Inferior parietal cortex (tissue), 1 donor: Measurements from ENCODE around the gene FOXK1.
"Not testable (repeated sequence)": the region's sequence is repeated elsewhere in the genome, so short reads cannot be mapped to it uniquely, and the experiment has no call there.

ENCODE experiments used
- DNase-seq: peaks from one replicate; pipeline ENCODE4 v3.0.0-alpha.2; 2016; ENCODE audit errors: extremely low spot score

Gene FOXK1

GRCh38 chr7:4785371-4785770 is 103.3 kb downstream of the FOXK1 start:
- no peak for DNase-seq

DNA sequence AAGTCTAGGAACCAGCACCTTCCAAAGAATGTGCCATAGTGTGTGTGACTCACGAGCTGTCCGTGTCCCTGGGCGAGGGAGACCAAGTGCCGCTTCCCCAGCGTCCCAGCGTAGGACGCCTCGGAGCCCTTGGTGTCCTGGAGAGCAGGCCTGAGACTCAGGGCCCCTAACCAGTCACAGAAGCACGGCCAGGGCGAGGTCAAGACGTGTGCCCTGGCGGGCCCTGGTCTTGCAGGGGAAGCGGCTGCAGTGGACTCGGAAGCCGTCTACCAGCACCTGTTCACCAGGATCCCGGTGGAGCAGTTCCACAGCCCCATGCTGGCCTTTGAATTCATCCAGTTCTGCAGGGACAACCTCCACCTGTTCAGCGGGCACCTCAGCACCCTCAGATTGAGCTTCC is 103.9 kb downstream of the FOXK1 start:
- DNase-seq: no peak

GRCh38 chr7:4787541-4787940 is 105.4 kb downstream of the FOXK1 start:
- DNase-seq: no peak

GRCh38 chr7:4787947-4788626 is 106.0 kb downstream of the FOXK1 start:
- no peak for DNase-seq

DNA sequence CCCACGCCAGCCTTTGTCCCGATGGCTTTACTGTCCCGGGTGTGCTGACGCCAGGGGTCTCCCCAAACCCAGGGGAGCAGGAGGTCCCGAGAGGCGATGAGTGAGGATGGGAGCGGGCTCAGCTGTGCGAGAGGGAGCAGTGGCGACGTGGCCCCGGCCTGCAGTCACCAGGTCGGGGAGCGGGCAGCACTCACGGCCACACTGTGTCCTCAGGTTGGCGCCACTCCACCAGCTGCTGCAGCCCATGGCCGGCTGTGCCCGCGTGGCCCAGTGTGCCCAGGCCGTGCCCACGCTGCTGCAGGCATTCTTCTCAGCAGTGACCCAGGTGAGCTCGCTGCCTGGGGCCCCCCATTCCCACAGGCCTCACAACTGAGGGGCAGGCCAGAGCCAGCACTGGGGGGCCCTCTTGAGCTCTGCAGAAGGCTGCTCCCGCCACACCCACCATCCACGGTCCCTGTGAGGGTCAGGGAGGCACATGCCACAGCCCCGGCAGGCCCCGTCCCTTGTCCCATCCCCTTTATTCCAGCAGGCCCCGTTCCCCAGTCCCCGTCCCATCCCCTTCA is 106.6 kb downstream of the FOXK1 start:
- DNase-seq: no peak

DNA sequence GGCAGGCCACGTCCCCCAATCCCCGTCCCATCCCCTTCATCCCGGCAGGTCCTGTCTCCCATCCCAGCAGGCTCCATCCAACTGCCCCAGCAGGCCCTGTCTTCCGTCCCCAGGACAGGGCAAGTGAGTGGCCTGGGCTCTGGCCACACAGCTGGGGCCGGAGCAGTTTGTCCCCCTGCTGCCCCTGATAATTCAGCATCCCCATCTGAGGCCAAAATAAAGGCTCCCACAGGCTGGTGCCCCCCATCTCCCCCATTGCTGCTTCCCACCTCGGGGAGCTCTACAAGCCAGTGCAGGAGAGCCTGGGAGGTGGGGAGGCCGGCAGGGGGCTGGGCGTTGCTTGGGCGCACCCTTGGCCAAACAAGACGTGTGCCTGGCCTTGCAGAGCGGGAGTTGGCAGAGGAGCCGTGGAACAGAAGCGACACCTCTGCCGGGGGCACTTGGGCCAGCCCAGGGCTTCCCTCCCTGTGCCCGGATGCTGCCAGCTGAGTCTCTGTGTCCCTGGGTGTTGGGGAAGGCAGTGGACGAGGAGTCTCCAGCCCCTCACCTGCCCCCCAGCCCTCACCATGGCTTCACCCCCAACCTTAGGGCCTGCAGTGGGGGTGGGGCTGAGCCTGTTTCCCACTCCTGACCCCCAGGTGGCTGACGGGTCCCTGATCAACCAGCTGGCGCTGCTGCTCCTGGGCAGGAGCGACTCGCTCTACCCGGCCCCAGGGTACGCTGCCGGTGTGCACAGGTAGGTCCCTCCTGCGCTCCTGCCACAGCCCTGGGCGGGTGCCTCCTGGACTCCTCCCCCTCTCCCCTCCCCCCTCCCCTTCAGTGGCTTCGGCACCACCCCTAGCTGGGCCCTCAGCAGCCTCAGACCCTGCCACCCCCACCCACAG is 107.3 kb downstream of the FOXK1 start:
- DNase-seq: no peak

DNA sequence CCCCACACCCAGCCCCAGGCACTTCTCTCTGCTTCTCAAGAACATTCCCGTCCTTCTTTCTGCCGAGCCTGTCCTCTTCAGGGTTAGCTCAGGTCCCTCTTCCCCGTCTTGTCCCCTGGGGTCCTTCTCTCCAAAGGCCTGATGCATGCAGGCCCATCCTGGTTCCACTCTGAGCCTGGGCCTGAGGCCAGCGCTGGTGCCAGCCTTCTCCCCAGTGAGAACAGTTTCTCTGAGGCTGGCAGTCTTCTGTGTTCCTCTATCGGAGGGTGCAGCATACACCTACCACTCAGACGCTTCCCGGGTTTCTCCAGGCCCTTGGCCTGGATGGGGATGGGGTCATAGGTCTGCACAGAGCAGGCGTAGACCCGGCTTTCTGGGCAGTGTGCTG is 108.0 kb downstream of the FOXK1 start:
- no peak for DNase-seq

DNA sequence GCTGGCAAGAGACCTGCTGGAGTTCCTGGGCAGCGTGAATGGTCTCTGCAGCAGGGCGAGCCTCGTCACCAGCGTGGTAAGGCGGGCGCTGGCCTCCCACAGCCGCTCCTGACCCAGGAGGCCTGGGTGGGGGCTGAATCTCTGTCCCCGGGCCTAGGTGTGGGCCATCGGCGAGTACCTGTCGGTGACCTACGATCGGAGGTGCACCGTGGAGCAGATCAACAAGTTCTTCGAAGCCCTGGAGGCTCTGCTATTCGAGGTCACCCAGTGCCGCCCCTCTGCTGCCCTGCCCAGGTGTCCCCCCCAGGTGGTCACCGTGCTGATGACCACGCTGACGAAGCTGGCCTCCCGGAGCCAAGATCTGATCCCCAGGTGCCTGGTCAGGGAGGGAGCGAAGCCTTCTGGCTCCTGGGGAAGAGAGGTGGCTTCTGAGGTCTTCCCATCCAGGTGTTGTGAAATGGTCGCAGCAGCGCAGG is 108.5 kb downstream of the FOXK1 start:
- no peak for DNase-seq

DNA sequence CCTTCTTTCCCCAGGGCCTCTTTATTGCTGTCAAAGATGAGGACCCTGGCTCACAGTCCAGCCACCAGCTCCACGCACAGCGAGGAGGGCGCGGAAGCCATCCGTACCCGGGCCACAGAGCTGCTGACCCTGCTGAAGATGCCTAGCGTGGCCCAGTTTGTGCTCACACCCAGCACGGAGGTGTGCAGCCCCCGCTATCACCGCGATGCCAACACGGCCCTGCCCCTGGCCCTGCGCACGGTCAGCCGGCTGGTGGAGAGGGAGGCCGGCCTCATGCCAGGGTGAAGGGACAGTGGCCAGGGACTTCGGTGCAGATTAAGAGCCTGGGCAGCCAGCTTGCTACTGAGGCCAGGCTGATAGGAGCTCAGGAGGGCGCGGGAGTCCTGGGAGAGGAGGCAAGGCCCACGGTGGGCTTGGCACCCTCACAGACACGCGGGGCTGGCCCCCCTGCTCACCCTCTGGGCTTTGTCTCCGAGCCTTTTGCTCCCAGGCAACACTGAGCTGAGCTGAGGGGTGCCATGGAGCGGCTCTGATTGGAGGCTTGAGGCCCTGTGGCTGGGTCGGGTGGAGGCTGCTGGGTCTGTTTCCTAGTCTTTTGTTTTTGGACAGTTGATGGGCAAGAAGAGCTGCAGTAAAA is 109.1 kb downstream of the FOXK1 start:
- DNase-seq: no peak

GRCh38 chr7:4791738-4792536 is 109.8 kb downstream of the FOXK1 start:
- peak; percentile 52 for DNase-seq

- DNase-seq: no peak
Observed at GRCh38 chr7:4792537-4793126, 110.5 kb downstream of the FOXK1 start.

GRCh38 chr7:4793385-4793993 is 111.4 kb downstream of the FOXK1 start:
- not testable (repeated sequence) for DNase-seq

- DNase-seq: not testable (repeated sequence)
Observed at GRCh38 chr7:4794171-4794570, 112.1 kb downstream of the FOXK1 start.

DNA sequence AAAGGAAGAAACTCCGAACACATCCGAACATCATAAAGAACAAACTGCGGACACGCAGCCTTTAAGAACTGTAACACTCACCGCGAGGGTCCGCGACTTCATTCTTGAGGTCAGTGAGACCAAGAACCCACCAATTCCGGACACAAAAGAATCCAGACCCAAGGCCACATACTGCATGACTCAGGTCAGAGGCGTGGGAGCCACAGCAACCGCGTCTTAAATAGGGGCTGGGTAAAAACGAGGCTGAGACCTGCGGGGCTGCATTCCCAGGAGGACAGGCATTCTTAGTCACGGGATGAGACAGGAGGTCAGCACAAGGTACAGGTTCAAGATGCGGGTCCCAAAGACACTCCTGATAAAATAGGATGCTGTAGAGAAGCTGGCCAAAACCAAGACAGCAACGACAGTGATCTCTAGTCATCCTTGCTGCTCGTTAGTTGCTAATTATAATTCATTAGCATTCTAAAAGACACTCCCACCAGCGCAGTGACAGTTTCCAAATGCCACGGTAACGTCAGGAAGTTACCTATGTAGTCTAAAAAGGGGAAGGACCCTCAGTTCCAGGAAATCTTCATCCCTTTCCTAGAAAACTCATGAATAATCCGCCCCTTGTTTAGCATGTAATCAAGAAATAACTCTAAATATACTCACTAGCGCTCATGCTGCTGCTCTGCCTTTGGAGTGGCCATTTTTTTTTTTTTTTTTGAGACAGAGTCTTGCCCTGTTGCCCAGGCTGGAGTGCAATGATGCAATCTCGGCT is 112.7 kb downstream of the FOXK1 start:
- no peak for DNase-seq

DNA sequence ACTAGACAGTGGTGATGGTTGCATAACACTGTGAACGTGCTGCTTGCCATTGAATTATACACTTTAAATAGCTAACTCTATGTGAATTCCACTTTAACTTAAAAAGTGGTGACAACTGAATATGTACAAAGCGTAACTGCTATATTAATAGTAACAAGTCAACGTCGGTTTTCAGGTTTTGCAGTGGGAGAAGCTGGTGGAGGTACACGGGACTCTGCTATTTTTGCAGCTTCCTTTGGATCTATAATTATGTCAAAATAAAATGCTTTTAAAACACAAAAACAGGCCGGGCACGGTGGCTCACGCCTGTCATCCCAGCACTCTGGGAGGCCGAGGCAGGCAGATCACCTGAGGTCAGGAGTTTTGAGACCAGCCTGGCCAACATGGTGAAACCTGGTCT is 114.4 kb downstream of the FOXK1 start:
- DNase-seq: peak; percentile 24

GRCh38 chr7:4797858-4798705 is 116.0 kb downstream of the FOXK1 start:
- DNase-seq: peak; percentile 38

- DNase-seq: no peak
Observed at GRCh38 chr7:4798706-4799235, 116.7 kb downstream of the FOXK1 start.

- no peak for DNase-seq
Observed at GRCh38 chr7:4799508-4800268, 117.6 kb downstream of the FOXK1 start.
